Activated CD8-positive, alpha-beta memory T cell treated with anti-CD3 and anti-CD28 coated beads, Interleukin-2, amount 50 U/mL, for 1 hour (primary cell): ENCODE results near the gene SF3A2.

Experiments
- DNase-seq: peaks from one replicate; pipeline ENCODE4 v3.0.0-alpha.2; 2020; ENCODE audit errors: extremely low read depth

Gene SF3A2

DNA sequence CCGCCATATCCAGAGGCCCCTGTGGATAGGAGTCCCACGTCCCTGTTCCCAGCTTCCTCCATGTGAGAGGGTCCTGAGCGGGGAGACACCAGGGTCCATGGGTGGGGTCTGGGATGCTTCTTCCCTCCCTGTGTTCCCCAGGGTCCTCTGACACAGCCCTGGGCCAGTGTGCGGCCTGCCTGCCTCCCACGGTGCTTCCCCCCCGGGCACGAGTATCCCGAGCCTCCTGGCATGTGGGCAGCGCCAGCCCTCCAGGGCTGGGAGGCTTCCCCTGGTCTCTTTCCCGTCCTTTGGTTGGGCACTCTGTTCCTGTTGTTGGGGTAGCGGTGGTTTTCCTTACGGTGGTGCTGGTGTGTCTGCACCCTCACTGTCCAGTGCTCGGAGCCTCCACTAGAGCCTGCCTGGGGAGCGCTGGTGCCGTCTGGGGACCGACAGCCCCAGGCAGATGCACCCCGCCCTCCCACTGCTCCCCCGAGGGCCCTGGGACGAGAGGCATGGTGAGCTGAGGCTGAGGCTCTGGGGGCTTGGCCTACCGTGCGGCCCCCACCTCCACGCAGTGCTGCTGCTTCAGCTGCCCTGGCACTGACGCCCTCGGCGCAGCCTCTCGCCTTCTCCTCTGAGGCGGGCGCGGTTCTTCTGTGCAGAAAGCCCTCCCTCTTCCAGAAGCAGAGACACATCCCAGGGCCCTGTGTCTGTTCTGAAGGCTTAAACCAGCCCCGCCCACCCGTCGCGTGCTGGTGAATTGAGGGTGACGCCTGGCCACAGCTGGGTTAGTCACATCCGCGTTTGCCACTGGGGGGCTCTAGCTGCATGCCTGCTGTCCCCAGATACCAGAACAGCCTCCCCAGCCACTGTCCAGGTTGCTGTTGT lies 28.4 kb upstream of the SF3A2 start:
- no peak for DNase-seq

DNA sequence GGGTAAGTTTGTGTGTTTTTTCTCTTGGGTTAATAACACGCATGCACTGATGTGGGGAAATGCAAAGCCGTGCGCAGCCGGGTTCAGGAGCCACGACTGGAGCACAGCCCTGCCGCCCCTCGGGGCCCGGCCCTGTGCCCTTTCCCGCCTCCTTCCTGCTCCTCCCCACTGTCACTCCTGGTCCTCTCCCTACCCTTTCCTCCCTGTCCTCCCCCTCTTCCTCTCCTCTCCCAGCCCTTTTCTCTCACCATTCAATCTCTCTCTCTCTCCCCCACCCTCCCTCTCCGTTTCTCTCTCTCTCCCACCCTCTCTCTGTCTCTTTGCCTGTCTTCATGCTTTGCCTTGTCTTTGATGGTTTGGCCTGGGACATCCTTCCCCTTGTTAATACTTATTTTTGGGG lies 27.6 kb upstream of the SF3A2 start:
- no peak for DNase-seq

DNA sequence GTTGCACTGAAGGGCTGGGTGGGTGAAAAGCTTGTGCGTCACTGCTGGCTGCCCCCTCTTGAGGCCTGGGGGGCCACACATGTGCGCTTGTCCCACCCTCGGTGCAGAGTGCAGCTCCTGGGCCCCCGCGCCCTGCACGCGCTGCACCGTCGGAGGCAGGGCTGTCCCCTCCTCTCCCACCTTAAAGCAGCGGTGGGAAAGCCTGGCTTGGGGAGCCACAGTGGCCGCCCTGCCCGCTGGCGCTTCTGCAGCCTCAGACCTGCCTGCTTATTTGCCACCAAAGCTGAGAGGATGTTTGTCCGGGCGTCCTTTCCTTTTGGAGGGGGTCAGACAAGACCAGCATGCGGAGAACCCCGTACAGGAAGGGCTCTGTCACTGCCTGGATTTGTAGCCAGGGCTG lies 27.2 kb upstream of the SF3A2 start:
- DNase-seq: no peak

DNA sequence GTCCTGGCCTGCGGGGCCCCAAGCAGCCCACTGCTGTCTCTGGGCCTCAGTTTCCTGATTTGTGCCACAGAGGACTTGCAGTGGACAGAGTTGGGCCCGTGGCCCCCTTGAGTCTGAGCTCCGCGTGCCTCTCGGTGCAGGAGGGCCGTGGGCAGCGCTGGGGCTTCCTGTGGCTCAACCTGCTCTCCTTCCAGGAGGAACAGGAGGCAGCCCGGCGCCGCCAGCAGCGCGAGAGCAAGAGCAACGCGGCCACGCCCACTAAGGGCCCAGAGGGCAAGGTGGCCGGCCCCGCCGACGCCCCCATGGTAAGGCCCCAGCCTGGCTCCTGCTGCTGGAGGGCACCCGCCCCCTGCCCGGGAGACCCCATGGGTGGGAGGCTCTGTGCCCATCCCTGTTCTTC lies 26.4 kb upstream of the SF3A2 start:
- DNase-seq: no peak

DNA sequence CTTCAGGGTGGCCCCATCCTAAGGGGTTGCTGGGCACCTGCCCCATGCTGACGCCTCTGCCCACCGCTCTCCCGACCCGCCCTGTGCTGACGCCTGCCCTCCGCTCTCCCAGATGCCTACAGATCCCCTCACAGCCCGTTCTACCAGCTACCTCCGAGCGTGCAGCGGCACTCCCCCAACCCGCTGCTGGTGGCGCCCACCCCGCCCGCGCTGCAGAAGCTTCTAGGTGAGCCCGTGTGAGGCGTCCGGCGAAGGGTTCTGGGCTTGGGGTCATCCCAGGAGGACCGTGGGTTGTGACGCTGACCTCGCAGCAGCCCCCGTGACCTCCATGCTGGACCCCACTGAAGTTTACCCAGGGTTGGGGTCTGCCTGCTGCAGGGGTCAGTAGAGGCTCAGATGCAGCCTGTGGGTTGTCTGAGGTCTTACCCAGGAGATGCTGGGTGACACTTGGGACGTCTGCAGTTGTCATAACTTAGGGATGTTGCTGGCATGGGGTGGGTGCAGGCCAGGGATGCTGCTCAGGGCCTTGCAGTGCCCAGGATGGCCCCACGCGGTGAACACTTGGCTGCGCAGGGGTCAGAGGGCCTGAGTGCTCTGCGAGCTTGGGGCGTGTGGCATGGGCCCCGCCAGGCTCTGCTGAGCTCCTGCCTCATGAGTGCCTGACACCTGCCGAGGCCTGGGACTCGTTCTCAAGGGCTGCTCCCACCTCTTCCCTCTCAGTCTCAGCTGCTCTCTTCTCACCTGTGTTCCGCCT lies 25.5 kb upstream of the SF3A2 start:
- DNase-seq: no peak

DNA sequence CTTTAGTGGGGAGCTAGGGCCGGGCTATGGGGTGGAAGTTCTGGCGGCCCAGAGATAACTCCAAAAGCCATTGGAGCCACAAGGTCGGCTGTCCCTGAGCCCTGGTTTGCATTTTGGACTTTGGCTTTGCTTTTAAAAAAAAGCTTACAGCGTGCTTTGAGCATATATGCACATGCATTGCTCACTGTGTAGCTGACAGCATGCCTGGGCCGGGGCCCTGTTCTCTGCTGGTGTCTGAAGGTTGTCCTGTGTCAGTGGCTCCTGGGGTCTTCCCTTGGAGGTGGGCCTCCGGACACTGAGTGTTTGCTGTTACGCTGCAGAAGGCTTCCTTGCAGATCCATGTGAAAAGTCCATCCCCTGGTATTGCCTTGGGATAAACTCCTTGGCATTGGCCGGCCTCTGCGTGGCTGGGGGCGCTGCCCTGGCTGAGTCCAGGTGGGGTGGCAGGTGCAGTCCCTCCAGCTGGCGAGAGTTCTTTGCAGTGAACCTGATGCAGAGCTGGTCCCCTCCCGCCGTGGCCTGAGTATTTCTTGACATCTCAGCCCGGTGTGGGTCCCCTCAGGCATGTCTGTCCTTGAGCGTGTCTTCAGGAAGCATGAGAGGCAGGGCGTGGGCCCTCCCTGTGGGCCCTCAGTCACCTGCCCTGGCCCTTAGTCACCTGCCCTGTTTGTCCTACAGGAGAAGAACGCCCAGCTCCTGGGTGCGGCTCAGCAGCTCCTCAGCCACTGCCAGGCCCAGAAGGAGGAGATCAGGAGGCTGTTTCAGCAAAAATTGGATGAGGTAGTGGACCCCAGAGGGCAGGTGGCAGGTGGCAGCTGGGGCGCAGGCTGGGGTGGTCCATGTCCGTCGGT lies 23.5 kb upstream of the SF3A2 start:
- DNase-seq: no peak

DNA sequence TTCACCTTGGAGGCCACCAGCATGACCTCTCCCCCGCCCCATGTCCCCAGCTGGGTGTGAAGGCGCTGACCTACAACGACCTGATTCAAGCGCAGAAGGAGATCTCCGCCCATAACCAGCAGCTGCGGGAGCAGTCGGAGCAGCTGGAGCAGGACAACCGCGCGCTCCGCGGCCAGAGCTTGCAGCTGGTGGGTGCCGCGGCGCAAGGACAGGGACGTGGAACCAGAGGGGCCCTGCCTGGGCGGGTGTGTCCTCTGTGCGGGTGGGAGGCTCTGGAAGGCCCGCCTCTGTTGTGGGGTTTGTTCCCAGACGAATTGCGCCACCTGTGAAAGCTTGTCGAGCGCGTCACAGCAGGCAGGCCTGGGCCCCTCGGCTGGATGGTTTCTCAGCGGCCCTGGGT lies 22.8 kb upstream of the SF3A2 start:
- DNase-seq: no peak

DNA sequence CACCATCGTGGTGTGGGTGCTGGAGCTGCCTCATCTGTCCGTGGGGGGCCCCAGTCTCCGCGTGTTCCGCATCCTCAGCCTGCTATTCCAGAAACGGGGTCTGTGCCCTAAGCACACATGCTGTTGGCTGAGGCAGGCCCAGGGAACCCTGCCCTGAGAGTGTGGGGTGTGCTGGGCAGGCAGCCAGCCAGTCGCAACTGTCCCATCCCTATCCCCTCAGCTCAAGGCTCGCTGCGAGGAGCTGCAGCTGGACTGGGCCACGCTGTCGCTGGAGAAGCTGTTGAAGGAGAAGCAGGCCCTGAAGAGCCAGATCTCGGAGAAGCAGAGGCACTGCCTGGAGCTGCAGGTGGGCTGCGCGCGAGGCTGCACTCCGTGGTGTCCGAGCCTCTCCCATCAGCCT lies 22.4 kb upstream of the SF3A2 start:
- no peak for DNase-seq

DNA sequence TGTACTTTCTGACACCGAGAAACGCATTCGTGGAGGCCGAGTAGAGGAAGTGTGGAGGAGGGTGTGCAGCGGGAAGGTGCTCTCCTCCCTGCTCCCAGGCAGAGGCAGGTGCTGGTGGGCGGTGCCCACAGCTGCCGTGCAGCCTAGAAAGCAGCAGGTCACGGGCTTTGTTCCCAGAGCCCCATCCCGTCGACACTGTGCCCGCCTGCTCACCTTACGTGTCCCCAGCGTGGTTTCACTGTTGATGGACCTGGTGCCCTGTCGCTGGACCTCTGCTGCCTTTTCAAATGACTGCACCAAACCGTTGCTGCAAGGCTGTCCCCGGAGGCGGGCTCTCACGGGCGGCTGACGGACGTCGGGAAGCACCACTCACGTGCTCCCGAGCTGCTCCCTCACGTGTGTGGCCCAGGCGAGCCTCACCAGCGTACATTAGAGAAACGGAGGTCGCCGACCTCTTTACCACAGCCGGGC lies 21.3 kb upstream of the SF3A2 start:
- no peak for DNase-seq

DNA sequence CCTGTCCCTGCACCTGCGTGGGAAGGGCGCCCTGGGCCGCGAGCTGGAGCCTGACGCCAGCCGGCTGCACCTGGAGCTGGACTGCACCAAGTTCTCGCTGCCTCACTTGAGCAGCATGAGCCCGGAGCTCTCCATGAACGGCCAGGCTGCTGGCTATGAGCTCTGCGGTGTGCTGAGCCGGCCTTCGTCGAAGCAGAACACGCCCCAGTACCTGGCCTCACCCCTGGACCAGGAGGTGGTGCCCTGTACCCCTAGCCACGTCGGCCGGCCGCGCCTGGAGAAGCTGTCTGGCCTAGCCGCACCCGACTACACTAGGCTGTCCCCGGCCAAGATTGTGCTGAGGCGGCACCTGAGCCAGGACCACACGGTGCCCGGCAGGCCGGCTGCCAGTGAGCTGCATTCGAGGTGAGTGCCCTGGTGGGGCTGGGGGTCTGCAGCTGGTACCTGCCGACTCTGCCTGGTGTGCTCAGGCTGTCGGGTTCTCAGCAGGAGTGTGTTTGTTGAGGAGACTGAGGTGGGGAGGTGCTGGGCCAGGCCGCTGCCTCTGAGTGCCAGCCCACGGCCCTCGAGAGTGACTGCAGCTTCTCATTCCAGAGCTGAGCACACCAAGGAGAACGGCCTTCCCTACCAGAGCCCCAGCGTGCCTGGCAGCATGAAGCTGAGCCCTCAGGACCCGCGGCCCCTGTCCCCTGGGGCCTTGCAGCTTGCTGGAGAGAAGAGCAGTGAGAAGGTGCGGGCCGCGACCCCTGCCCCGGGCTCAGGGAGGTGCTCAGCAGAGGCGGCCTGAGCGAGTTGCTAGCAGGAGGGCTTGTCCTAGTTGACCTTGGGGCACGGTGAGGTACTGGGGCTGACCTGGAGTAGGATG lies 20.0 kb upstream of the SF3A2 start:
- DNase-seq: no peak

DNA sequence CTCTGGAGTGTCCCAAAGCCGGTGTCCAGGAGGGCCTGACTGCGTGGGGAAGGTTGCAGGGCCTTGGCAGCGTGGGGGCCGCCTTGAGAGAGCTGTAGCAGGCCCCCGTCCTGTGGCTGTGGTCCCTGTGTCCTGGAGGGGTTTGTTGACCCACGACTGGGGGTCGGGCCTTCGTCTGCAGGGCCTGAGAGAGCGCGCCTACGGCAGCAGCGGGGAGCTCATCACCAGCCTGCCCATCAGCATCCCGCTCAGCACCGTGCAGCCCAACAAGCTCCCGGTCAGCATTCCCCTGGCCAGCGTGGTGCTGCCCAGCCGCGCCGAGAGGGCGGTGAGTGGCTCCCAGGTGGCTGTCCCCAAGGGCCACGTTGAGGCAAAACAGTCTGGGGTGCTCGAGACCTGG lies 19.0 kb upstream of the SF3A2 start:
- DNase-seq: no peak

DNA sequence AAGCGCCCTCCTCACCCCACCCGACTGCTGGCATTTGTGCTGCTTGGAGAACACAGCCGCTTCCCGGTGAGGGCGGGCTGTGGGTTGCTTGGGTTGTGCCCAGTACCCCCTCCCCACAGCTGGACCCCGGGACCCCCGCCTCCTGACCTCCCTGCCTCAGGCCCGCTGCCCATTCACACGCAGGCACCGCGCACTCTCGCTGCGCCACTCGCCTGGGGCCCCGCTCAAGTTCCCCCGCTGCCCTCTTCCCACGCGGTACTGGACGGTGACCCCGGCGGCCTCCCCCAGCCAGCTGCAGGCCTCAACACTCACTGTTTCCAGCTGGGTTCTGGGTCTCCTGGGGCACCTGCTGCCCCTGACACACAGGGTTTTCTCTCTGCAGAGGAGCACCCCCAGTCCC lies 16.9 kb upstream of the SF3A2 start:
- DNase-seq: no peak

DNA sequence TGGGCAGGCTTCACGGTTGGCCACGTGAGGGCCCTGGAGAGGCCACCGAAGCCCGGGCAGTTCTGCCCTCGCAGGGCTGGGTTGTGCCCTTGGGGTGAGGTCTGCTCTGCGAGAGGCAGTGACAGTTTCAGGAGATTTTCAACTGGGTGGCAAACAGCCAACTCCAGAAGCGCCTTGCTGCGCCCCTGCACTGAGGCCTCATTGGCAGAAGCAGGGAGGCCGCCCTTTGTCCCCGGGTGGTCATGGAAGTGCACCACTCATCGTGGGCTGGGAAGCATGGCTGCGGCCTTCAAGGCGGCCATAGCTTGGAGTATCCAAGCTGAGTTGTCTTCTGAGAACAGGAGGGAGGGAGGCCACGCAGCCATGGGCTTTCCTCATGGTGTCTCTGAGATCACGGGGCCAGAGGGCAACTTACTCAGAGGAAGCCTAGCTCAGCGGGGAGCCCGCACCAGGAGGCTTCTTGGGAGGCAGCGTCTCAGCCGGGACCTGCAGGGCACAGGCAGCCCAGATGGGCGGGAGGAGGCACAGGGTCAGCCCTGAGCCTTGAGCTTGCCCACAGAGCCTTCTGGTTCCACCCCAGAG lies 15.3 kb upstream of the SF3A2 start:
- DNase-seq: no peak

DNA sequence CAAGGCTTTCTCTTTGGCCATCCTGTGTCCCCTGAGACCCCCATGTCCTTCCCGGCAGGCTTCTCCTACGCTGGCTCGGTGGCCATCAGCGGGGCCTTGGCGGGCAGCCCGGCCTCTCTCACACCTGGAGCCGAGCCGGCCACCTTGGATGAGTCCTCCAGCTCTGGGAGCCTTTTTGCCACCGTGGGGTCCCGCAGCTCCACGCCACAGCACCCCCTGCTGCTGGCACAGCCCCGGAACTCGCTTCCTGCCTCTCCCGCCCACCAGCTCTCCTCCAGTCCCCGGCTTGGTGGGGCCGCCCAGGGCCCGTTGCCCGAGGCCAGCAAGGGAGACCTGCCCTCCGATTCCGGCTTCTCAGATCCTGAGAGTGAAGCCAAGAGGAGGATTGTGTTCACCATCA lies 14.7 kb upstream of the SF3A2 start:
- no peak for DNase-seq

DNA sequence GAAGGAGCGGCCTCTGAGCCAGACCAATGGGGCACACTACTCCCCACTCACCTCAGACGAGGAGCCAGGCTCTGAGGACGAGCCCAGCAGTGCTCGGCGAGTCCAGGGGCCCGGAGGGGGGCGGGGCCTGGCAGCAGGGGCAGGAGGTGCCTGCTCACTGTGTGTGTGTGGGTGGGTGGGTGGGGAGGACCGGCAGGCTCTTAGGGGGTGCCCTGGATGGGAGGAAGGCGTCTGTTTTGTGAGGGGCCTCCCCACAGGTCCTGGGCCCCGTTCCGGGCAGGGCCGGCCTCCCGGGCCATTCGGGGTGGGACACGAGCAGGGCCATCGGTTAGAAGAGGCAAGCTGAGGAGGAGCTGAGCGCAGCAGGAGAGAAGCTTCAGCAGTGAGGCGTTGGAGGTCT lies 13.2 kb upstream of the SF3A2 start:
- DNase-seq: no peak

DNA sequence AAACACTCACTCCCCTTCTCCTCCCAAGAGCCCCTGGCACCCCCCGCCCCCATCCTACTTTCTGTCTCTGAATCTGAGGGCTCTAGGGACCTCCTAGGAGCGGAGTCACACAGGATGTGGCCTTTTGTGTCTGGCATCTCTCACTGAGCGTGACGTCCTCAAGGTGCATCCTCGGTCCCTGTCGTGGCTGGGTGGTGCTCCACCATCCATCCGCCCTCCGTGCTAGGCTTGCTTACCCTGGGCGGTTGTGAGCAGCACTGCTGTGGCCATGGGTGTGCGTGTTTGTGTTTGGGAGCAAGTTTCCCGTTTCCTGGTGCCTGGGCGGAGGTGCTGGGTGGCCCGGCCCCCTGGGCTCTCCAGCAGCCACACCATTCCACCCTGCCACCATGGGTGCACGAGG lies 12.7 kb upstream of the SF3A2 start:
- DNase-seq: no peak

DNA sequence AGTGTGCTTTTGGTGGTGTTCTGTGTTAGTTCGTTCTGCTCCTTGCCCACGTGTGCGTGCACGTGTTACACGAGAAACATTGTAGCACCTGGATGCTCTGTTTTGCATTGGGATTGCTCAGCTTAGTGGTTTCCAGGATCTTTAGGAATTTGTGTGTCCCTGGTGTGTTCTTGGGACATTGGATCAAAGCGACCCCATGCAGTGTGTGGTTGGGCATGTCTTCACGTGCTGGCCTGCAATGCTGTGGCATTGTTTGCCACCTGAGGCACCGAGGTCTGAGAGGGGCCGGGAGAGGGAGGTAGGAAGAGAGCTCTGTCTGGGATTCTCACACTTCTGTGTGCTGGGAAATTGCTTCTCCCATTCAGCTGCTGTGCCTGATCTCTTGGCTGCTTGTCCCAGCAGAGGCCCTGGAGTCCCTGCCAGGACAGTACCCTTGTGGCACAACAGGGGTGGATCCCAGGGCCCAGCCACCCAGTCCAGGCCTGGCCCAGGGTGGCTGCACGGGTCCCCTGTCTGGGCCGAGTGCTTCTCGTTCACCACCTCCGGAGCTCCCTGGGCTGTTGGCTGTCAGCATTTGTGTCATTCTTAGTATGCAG lies 11.8 kb upstream of the SF3A2 start:
- no peak for DNase-seq

DNA sequence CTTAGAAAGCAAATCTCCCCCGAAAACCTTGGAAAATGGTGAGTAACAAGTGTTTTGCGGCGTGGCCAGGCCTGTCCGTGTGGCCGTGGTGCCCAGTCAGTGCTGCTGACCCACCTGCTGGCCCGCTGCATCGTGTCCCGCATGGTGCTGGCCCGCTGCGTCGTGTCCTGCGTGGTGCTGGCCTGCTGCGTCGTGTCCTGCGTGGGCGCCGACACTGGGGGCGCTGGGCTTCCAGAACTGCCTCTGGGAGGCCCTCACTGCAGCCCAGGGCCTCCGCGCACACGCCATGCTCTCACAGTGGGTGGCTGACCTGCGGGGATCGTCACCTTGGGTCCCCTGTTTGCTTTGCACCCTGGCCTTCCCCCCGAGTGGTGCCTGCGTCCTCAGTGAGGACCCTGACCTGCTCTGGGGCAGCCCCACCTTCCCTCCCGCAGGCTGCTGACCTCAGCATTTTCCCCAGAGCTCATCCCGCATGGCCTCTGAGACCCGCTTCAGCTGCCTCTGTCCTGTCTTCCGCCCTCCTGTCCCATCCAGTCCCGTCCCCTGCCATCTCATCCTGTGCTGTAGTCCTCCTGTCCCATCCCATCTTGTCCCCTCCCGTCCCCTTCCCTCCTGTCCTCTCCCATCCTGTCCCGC lies 11.1 kb upstream of the SF3A2 start:
- no peak for DNase-seq

DNA sequence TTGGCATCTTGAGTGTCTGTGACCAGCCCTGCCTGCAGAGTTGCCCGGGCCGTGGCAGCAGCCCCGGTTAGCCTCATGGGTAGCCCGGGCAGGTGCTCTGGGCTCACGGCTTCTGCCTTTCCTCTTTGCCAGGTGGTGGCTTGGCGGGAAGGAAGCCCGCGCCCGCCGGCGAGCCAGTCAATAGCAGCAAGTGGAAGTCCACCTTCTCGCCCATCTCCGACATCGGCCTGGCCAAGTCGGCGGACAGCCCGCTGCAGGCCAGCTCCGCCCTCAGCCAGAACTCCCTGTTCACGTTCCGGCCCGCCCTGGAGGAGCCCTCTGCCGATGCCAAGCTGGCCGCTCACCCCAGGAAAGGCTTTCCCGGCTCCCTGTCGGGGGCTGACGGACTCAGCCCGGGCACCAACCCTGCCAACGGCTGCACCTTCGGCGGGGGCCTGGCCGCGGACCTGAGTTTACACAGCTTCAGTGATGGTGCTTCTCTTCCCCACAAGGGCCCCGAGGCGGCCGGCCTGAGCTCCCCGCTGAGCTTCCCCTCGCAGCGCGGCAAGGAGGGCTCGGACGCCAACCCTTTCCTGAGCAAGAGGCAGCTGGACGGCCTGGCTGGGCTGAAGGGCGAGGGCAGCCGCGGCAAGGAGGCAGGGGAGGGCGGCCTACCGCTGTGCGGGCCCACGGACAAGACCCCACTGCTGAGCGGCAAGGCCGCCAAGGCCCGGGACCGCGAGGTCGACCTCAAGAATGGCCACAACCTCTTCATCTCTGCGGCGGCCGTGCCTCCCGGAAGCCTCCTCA lies 10.4 kb upstream of the SF3A2 start:
- no peak for DNase-seq
